Endothelial cell of umbilical vein (primary cell): ENCODE data around the gene TAS1R3. TPM values are rescaled to one million over a fixed set of nuclear protein-coding genes. Genes with fewer than 3 reads are reported as not detected.
A peak's percentile ranks its signal among the peaks of the same experiment; 100 is the strongest.

Experiments used
- BruUV-seq: library from RNA; stranded (reverse); fragments of 400-500 nt; replicated peaks from 2 replicates; lab custom pipeline; 2021; lab: Mats Ljungman, UMichigan
- CTCF ChIA-PET: fragments of 300-600, 350-600 bp; sonication (Branson Sonifier 250); formaldehyde crosslinking; loops from one replicate; lab custom pipeline; 2021; ENCODE audit warnings: antibody characterized with exemption, inconsistent platforms; lab: Charles Lee
- POLR2A ChIA-PET: fragments of 300-600, 350-600 bp; sonication (Branson Sonifier 250); formaldehyde crosslinking; loops from one replicate; lab custom pipeline; 2021; ENCODE audit warnings: antibody characterized with exemption, inconsistent platforms; lab: Charles Lee
- DNase-seq: peaks from one replicate; pipeline ENCODE4 v3.0.0-alpha.2; 2011; ENCODE audit warnings: low read depth, low spot score
- FAIRE-seq: peaks from 2 replicates; lab custom pipeline; 2011; peaks lifted over from hg19 to GRCh38; lab: Jason Lieb, UNC
- H2AFZ ChIP-seq: 2 replicates; pipeline ENCODE4 v1.6.0; 2012; ENCODE audit warnings: low read depth, low read length, control low read depth, inconsistent platforms
- H3K27ac ChIP-seq: 2 replicates; pipeline ENCODE4 v1.5.1; 2011; ENCODE audit warnings: low read depth, mild to moderate bottlenecking, control low read depth, low read length, moderate library complexity; ENCODE audit not compliant: insufficient read depth
- H3K27me3 ChIP-seq, 2 experiments: 2 replicates each; pipeline versions ENCODE4 v1.6.0 to v1.6.1; 2011; ENCODE audit warnings: low read length in 2 of 2, mixed read lengths in 1 of 2; ENCODE audit not compliant: control insufficient read depth in 2 of 2, insufficient read depth in 2 of 2
- H3K36me3 ChIP-seq, 2 experiments: 2 replicates in 1 of 2; 3 replicates in 1 of 2; pipeline ENCODE4 v1.5.1; 2011; ENCODE audit warnings: low read length in 2 of 2, mild to moderate bottlenecking in 1 of 2, moderate library complexity in 1 of 2; ENCODE audit not compliant: control insufficient read depth in 2 of 2, insufficient read depth in 2 of 2; ENCODE audit errors: extremely low read depth in 1 of 2
- H3K4me1 ChIP-seq: 3 replicates; pipeline ENCODE4 v1.5.1; 2011; ENCODE audit warnings: mild to moderate bottlenecking, low read length; ENCODE audit not compliant: control insufficient read depth, insufficient read depth; ENCODE audit errors: extremely low read depth
- H3K4me2 ChIP-seq: 2 replicates; pipeline ENCODE4 v1.6.1; 2011; ENCODE audit warnings: low read length, control low read depth, mixed read lengths; ENCODE audit not compliant: insufficient read depth
- H3K4me3 ChIP-seq, 3 experiments: fragments of 200-600 bp in 1 of 3; sonication (generic), shearing (Covaris generic) in 1 of 3; replicated peaks in 1 of 3; 2 replicates each; pipeline ENCODE4 v1.5.1; 2011 to 2016; ENCODE audit warnings: control low read depth in 3 of 3, low read length in 3 of 3, mild to moderate bottlenecking in 2 of 3, inconsistent platforms in 1 of 3, low read depth in 1 of 3, moderate library complexity in 1 of 3; ENCODE audit not compliant: insufficient read depth in 1 of 3
- H3K79me2 ChIP-seq: 2 replicates; pipeline ENCODE4 v1.6.0; 2012; ENCODE audit warnings: low read length, inconsistent platforms; ENCODE audit not compliant: control insufficient read depth, insufficient read depth
- H3K9ac ChIP-seq: replicated peaks from 2 replicates; pipeline ENCODE3; 2011; ENCODE audit warnings: low read length, control low read depth; ENCODE audit not compliant: insufficient read depth; ENCODE audit errors: extremely low read depth
- H3K9me1 ChIP-seq: replicated peaks from 3 replicates; pipeline ENCODE4 v1.6.0; 2011; ENCODE audit warnings: mild to moderate bottlenecking, low read length; ENCODE audit not compliant: control insufficient read depth, insufficient read depth; ENCODE audit errors: extremely low read depth
- H3K9me3 ChIP-seq: replicated peaks from 2 replicates; pipeline ENCODE4 v1.5.1; 2012; ENCODE audit warnings: low read length, inconsistent platforms; ENCODE audit not compliant: control insufficient read depth, insufficient read depth
- H4K20me1 ChIP-seq: replicated peaks from 2 replicates; pipeline ENCODE3; 2011; ENCODE audit warnings: mild to moderate bottlenecking, low read length; ENCODE audit not compliant: control insufficient read depth, insufficient read depth; ENCODE audit errors: extremely low read depth
- CTCF ChIP-seq, 2 donors: IDR thresholded peaks; 1 replicate in 1 of 2; 2 replicates in 1 of 2; pipeline ENCODE4 v1.5.1; 2011; ENCODE audit warnings: low read length in 2 of 2, mild to moderate bottlenecking in 2 of 2, moderate library complexity in 2 of 2, control low read depth in 1 of 2, inconsistent platforms in 1 of 2, low read depth in 1 of 2; ENCODE audit not compliant: insufficient read depth in 1 of 2; ENCODE audit errors: extremely low read depth in 1 of 2
- EZH2 ChIP-seq: IDR thresholded peaks from 2 replicates; pipeline ENCODE4 v1.6.1; 2012; ENCODE audit warnings: borderline replicate concordance, low read depth, mild to moderate bottlenecking, moderate library complexity, low read length, inconsistent platforms; ENCODE audit not compliant: severe bottlenecking
- FOS ChIP-seq: IDR thresholded peaks from 2 replicates; pipeline ENCODE4 v1.6.1; 2011; ENCODE audit warnings: mild to moderate bottlenecking, low read length, moderate library complexity, borderline replicate concordance; ENCODE audit not compliant: insufficient read depth
- GATA2 ChIP-seq: IDR thresholded peaks from 2 replicates; pipeline ENCODE4 v1.7.0; 2011; ENCODE audit warnings: low read depth, mild to moderate bottlenecking, moderate library complexity, mixed read lengths, low read length; ENCODE audit not compliant: insufficient read length, insufficient read depth
- MAX ChIP-seq: IDR thresholded peaks from 2 replicates; pipeline ENCODE4 v1.6.1; 2011; ENCODE audit not compliant: insufficient read depth, insufficient read length
- MYC ChIP-seq: IDR thresholded peaks from one replicate; pipeline ENCODE4 v1.6.1; 2011; ENCODE audit warnings: mild to moderate bottlenecking, low read depth, low read length
- POLR2A ChIP-seq: IDR thresholded peaks from 2 replicates; pipeline ENCODE4 v1.6.1; 2012; ENCODE audit warnings: low read depth, mild to moderate bottlenecking, control low read depth, low read length
- POLR2AphosphoS5 ChIP-seq: IDR thresholded peaks from 2 replicates; pipeline ENCODE4 v1.6.1; 2012; ENCODE audit warnings: low read depth, mild to moderate bottlenecking, control low read depth, low read length, moderate library complexity; ENCODE audit not compliant: insufficient read depth
- dilution Hi-C: fragments of 300-500 bp; cut with MboI; formaldehyde crosslinking; loops from one replicate; pipeline ENCODE4 v1.15.0; 2019; ENCODE audit warnings: low sequenced_read_pairs; ENCODE audit not compliant: extremely low pct_ligation_motif_present
- intact Hi-C: fragments of 100-400 bp; cut with micrococcal nuclease; formaldehyde crosslinking; loops from one replicate; pipeline ENCODE4 v1.10.0; 2022
- polyA plus RNA-seq, 4 experiments: library from polyadenylated mRNA; depleted of rRNA in 3 of 4; stranded (reverse) in 3 of 4; unstranded in 1 of 4; fragments of >200 nt; gene quantifications; 2 replicates each; pipeline versions ENCODE4 v1.2.1 to v1.2.3, GENCODE V29; 2011 to 2012; ENCODE audit warnings: missing spikeins in 1 of 4
- total RNA-seq: library from RNA; stranded (reverse); gene quantifications from 2 replicates; pipeline ENCODE4 v1.2.3, GENCODE V29; 2021

Gene TAS1R3
- total and polyA plus RNA-seq, 2 donors (not counting 3 experiments of a cell fraction or from before 2014, with no cell fraction given) = 0.26 to 0.38 TPM

GRCh38 chr1:1343811-1344421 lies 12.8 kb downstream of the TAS1R3 start:
- CTCF ChIA-PET = no interaction called here
- peaks cover 0 to 12% of the 10 kb centered on the region in 2 experiments for H3K36me3 ChIP-seq
- POLR2A ChIA-PET = no interaction called here

GRCh38 chr1:1344655-1345361 lies 13.7 kb downstream of the TAS1R3 start:
- ChIA-PET POLR2A (no interaction called here), CTCF (interaction anchor here (2.0 kb wide), 1 partner anchor 27 kb away, joined by 6 read pairs; no protein-coding TSS in a partner anchor)
- no peak overlapping the region for H3K4me2 ChIP-seq
- FAIRE-seq = no peak
- peaks cover 10% of the 10 kb centered on the region for H3K4me1 ChIP-seq
- no peaks in the 10 kb centered on the region for H3K27me3 ChIP-seq
- dilution Hi-C loops = no loop called here
- no peak overlapping the region for H2AFZ ChIP-seq
- no peak overlapping the region for H3K4me3 ChIP-seq
- H4K20me1 ChIP-seq = no peaks in the 10 kb centered on the region
- no peak for TF ChIP-seq MAX
- TF ChIP-seq FOS = no peak
- peak; percentile 17 to 47 for TF ChIP-seq CTCF (IDR thresholded peaks at IDR 0.05; ENCODE audit: extremely low read depth in 1 of 2, insufficient read depth in 1 of 2, low read depth in 1 of 2, low read length in 2 of 2)
- H3K36me3 ChIP-seq = peaks cover 0 to 10% of the 10 kb centered on the region in 2 experiments
- no peak for DNase-seq
- intact Hi-C loops = no loop called here
- H3K9me3 ChIP-seq = no peaks in the 10 kb centered on the region
- no peaks in the 10 kb centered on the region for H3K9me1 ChIP-seq
- H3K27ac ChIP-seq = no peak overlapping the region
- peaks cover 33% of the 10 kb centered on the region for H3K79me2 ChIP-seq
- H3K9ac ChIP-seq = no peak overlapping the region
- BruUV-seq = no TSS peak

More at GRCh38 chr1:1343811-1344421, 12.8 kb downstream of the TAS1R3 start:
- H3K27me3 ChIP-seq = no peaks in the 10 kb centered on the region
- no peak for FAIRE-seq
- dilution Hi-C loops = no loop called here
- TF ChIP-seq MAX = no peak
- TF ChIP-seq FOS = no peak
- TF ChIP-seq POLR2A = no peak
- no peak for TF ChIP-seq EZH2
- no peak for TF ChIP-seq MYC
- no peak for TF ChIP-seq POLR2AphosphoS5
- no peak for TF ChIP-seq GATA2
- no peaks in the 10 kb centered on the region for H3K9me3 ChIP-seq
- no peaks in the 10 kb centered on the region for H4K20me1 ChIP-seq
- no peak overlapping the region for H3K9ac ChIP-seq
- no peak overlapping the region for H3K4me3 ChIP-seq
- no peak overlapping the region for H2AFZ ChIP-seq
- intact Hi-C loops = no loop called here
- H3K79me2 ChIP-seq = peaks cover 33% of the 10 kb centered on the region
- no peaks in the 10 kb centered on the region for H3K9me1 ChIP-seq
- H3K4me2 ChIP-seq = no peak overlapping the region
- peaks cover 10% of the 10 kb centered on the region for H3K4me1 ChIP-seq
- H3K27ac ChIP-seq = no peak overlapping the region
- no TSS peak for BruUV-seq
- DNase-seq = no peak
